Neural progenitor cell (in vitro differentiated cells): ENCODE results near the gene SLC17A6. TPM values are rescaled to one million over a fixed set of nuclear protein-coding genes. Genes with fewer than 3 reads are reported as not detected.

ENCODE experiments used
- DNase-seq: peaks from one replicate; pipeline ENCODE4 v3.0.0-alpha.2; 2016; ENCODE audit warnings: low spot score
- H2AFZ ChIP-seq: fragments of 200-600 bp; sonication (generic); replicated peaks from 2 replicates; pipeline ENCODE4 v1.6.1; 2016; ENCODE audit warnings: antibody characterized with exemption
- H3F3A ChIP-seq: fragments of 200-600 bp; sonication (generic); 2 replicates; pipeline ENCODE4 v1.6.1; 2016; ENCODE audit warnings: antibody characterized with exemption, low read depth
- H3K27ac ChIP-seq: fragments of 200-600 bp; sonication (generic); 2 replicates; pipeline ENCODE4 v1.5.1; 2016; ENCODE audit warnings: mild to moderate bottlenecking
- H3K27me3 ChIP-seq: fragments of 200-600 bp; sonication (generic); 2 replicates; pipeline ENCODE4 v1.6.1; 2016; ENCODE audit warnings: mild to moderate bottlenecking, moderate library complexity
- H3K36me3 ChIP-seq: fragments of 200-600 bp; sonication (generic); 2 replicates; pipeline ENCODE4 v1.5.1; 2016
- H3K4me1 ChIP-seq: fragments of 200-600 bp; sonication (generic); 2 replicates; pipeline ENCODE4 v1.6.1; 2016; ENCODE audit warnings: mixed run types
- H3K4me2 ChIP-seq: fragments of 200-600 bp; sonication (generic); 2 replicates; pipeline ENCODE4 v1.6.1; 2016
- H3K4me3 ChIP-seq: fragments of 200-600 bp; sonication (generic); 2 replicates; pipeline ENCODE4 v1.5.1; 2016
- H3K79me2 ChIP-seq: fragments of 200-600 bp; sonication (generic); 2 replicates; pipeline ENCODE4 v1.6.1; 2016; ENCODE audit warnings: low read depth
- H3K9ac ChIP-seq: fragments of 200-600 bp; sonication (generic); 2 replicates; pipeline ENCODE4 v1.6.1; 2016
- H3K9me3 ChIP-seq: fragments of 200-600 bp; sonication (generic); 2 replicates; pipeline ENCODE4 v1.5.1; 2016; ENCODE audit warnings: low read depth
- H4K20me1 ChIP-seq: fragments of 200-600 bp; sonication (generic); 2 replicates; pipeline ENCODE4 v1.6.1; 2016; ENCODE audit warnings: low read depth
- H3K27ac Mint-ChIP-seq: 3 replicates; pipeline ENCODE4 v1.8.0; 2021; ENCODE audit warnings: mixed read lengths
- H3K27me3 Mint-ChIP-seq: 2 replicates; pipeline ENCODE4 v1.8.0; 2022; ENCODE audit warnings: low read depth, mild to moderate bottlenecking, inconsistent platforms, moderate library complexity, mixed read lengths; ENCODE audit not compliant: insufficient read depth
- H3K36me3 Mint-ChIP-seq: 3 replicates; pipeline ENCODE4 v1.8.0; 2021; ENCODE audit warnings: mixed read lengths
- H3K4me1 Mint-ChIP-seq: 3 replicates; pipeline ENCODE4 v1.8.0; 2021; ENCODE audit warnings: mixed read lengths
- H3K4me3 Mint-ChIP-seq: 3 replicates; pipeline ENCODE4 v1.8.0; 2021; ENCODE audit warnings: mild to moderate bottlenecking, moderate library complexity, mixed read lengths
- H3K9me3 Mint-ChIP-seq: 3 replicates; pipeline ENCODE4 v1.8.0; 2020; ENCODE audit warnings: mixed read lengths
- EZH2 ChIP-seq: fragments of 200-600 bp; sonication (generic); IDR thresholded peaks from 2 replicates; pipeline ENCODE4 v1.6.1; 2017; ENCODE audit warnings: antibody characterized with exemption, mild to moderate bottlenecking, moderate library complexity
- total RNA-seq: library from RNA; depleted of rRNA; stranded (reverse); fragments of >200 nt; gene quantifications from 2 replicates; pipeline ENCODE4 v1.2.3, GENCODE V29; 2015; ENCODE audit warnings: low replicate concordance
- TF ChIP-seq, protein P1 (sequence below): fragments of 200-600 bp; sonication (generic); IDR thresholded peaks from 2 replicates; pipeline ENCODE4 v1.5.1; 2017; ENCODE audit warnings: antibody characterized with exemption, mild to moderate bottlenecking

SLC17A6 gene
- total RNA-seq, 1 donor from 2014 or later, result not detected

DNA sequence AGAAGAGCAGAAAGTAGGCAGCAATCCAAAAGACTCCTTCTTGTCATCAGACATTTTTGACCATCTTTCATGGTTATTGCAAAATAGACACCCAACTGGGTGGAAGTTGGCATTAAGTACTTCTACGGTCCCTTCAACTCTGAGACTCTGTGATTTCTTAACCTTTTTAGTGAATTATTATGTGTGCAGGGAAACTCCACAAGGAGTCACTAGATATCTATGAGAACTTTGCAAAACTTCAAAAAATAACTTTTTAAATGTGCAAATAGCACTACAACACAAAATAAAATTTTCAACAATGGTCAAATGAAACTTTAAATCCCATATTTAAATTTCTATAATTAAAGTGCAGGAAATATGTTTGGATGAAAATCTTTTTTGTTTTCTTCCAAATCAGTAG, 88.7 kb downstream of the SLC17A6 start:
- H2AFZ ChIP-seq, result no peak overlapping the region
- H3K79me2 ChIP-seq, result no peaks in the 10 kb centered on the region
- H3K27ac ChIP-seq, result no peak overlapping the region
- no peaks in the 10 kb centered on the region for H3F3A ChIP-seq
- no peaks in the 10 kb centered on the region for H3K4me1 ChIP-seq
- H3K36me3 ChIP-seq, result no peaks in the 10 kb centered on the region
- TF ChIP-seq, protein P1, sequence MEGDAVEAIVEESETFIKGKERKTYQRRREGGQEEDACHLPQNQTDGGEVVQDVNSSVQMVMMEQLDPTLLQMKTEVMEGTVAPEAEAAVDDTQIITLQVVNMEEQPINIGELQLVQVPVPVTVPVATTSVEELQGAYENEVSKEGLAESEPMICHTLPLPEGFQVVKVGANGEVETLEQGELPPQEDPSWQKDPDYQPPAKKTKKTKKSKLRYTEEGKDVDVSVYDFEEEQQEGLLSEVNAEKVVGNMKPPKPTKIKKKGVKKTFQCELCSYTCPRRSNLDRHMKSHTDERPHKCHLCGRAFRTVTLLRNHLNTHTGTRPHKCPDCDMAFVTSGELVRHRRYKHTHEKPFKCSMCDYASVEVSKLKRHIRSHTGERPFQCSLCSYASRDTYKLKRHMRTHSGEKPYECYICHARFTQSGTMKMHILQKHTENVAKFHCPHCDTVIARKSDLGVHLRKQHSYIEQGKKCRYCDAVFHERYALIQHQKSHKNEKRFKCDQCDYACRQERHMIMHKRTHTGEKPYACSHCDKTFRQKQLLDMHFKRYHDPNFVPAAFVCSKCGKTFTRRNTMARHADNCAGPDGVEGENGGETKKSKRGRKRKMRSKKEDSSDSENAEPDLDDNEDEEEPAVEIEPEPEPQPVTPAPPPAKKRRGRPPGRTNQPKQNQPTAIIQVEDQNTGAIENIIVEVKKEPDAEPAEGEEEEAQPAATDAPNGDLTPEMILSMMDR, result no peak
- no peak for TF ChIP-seq EZH2
- Mint-ChIP-seq H3K36me3 (no peaks in the 10 kb centered on the region), H3K27me3 (peaks cover 3% of the 10 kb centered on the region), H3K9me3 (peaks cover 4% of the 10 kb centered on the region), H3K4me1 (peaks cover 13% of the 10 kb centered on the region), H3K27ac (no peak overlapping the region), H3K4me3 (no peak overlapping the region)
- no peaks in the 10 kb centered on the region for H4K20me1 ChIP-seq
- no peak overlapping the region for H3K4me3 ChIP-seq
- no peaks in the 10 kb centered on the region for H3K27me3 ChIP-seq
- no peak for DNase-seq
- no peak overlapping the region for H3K9ac ChIP-seq
- no peaks in the 10 kb centered on the region for H3K9me3 ChIP-seq
- no peak overlapping the region for H3K4me2 ChIP-seq

Other genes with a start within 250 kb of the SLC17A6 start
- gene ANO5, start 145.3 kb upstream of the SLC17A6 start, total RNA-seq, result 9.9 and 16.5 TPM in 2 replicates